K562 (cell line): ENCODE data around the gene ZDHHC5. TPM values are rescaled to one million over a fixed set of nuclear protein-coding genes. Genes with fewer than 3 reads are reported as not detected.

Experiments used
- KLF1 ChIP-seq: fragments of 450-650 bp; IDR thresholded peaks from 2 replicates; pipeline ENCODE4 v1.6.1; 2016; ENCODE audit warnings: missing genetic modification characterization, missing compliant biosample characterization
- MTA2 ChIP-seq: fragments of 450-650 bp; IDR thresholded peaks from 2 replicates; pipeline ENCODE4 v1.6.1; 2016; ENCODE audit warnings: low read depth
- NCOR1 ChIP-seq: fragments of 450-650 bp; IDR thresholded peaks from 2 replicates; pipeline ENCODE4 v1.6.1; 2016; ENCODE audit warnings: mild to moderate bottlenecking, moderate library complexity
- NFIX ChIP-seq: fragments of 250-450 bp; sonication (Bioruptor Pico); IDR thresholded peaks from 2 replicates; pipeline ENCODE4 v1.4.0; 2020; ENCODE audit warnings: low read depth, mild to moderate bottlenecking, moderate library complexity
- NRF1 ChIP-seq, 2 experiments: fragments of 450-650 bp; IDR thresholded peaks in 1 of 2; conservative IDR thresholded peaks in 1 of 2; 2 replicates each; pipeline ENCODE4 v1.6.1; 2014; ENCODE audit warnings: mild to moderate bottlenecking in 2 of 2
- TAF7 ChIP-seq: fragments of 450-650 bp; IDR thresholded peaks from 2 replicates; pipeline ENCODE4 v1.6.1; 2016; ENCODE audit warnings: missing genetic modification characterization, missing compliant biosample characterization
- TOE1 ChIP-seq, 2 experiments: fragments of 450-650 bp in 1 of 2; sonication (generic) in 1 of 2; formaldehyde crosslinking in 1 of 2; IDR thresholded peaks; 2 replicates each; pipeline versions ENCODE4 v1.7.1 to v1.8.0; 2016 to 2022; ENCODE audit warnings: borderline replicate concordance in 2 of 2, mild to moderate bottlenecking in 2 of 2, antibody characterized with exemption in 1 of 2, inconsistent platforms in 1 of 2, low read depth in 1 of 2, missing genetic modification reagents in 1 of 2, moderate library complexity in 1 of 2
- polyA plus RNA-seq, 8 experiments: library from polyadenylated mRNA; depleted of rRNA in 4 of 8; stranded (reverse) in 5 of 8; unstranded in 3 of 8; fragments of >200 nt; fragmentation: Nextera tagmentation in 2 of 8; fragmentation: Illumina TruSeq in 1 of 8; extraction: Ambion mirVana in 2 of 8; extraction: Trizol in 1 of 8; gene quantifications; 2 replicates each; pipeline versions ENCODE4 v1.2.1 to v1.2.3, GENCODE V29; 2011 to 2014; ENCODE audit warnings: inconsistent platforms in 1 of 8, missing spikeins in 1 of 8
- total RNA-seq, 7 experiments: library from RNA; depleted of rRNA in 6 of 7; stranded (reverse); fragments of >200 nt in 6 of 7; fragmentation: Illumina TruSeq in 2 of 7; extraction: Trizol in 2 of 7; gene quantifications; 2 replicates each; pipeline versions ENCODE4 v1.2.1 to v1.2.3, GENCODE V29; 2011 to 2021; ENCODE audit warnings: low replicate concordance in 1 of 7
- TF ChIP-seq, protein P1 (sequence below): sonication (generic); formaldehyde crosslinking; IDR thresholded peaks from 2 replicates; pipeline ENCODE4 v1.9.0; 2022; ENCODE audit warnings: mild to moderate bottlenecking, missing genetic modification reagents
- TF ChIP-seq, protein P2 (sequence below): fragments of 450-650 bp; IDR thresholded peaks from 2 replicates; pipeline ENCODE4 v1.6.1; 2016; ENCODE audit warnings: borderline replicate concordance
- TF ChIP-seq, protein P3 (sequence below): sonication (generic); formaldehyde crosslinking; IDR thresholded peaks from 2 replicates; pipeline ENCODE4 v1.8.1; 2023; ENCODE audit warnings: mild to moderate bottlenecking, missing genetic modification reagents
- TF ChIP-seq, protein P4 (sequence below): sonication (generic); formaldehyde crosslinking; IDR thresholded peaks from 2 replicates; pipeline ENCODE4 v1.8.0; 2022; ENCODE audit warnings: mild to moderate bottlenecking, missing genetic modification reagents
- TF ChIP-seq, protein P5 (sequence below): sonication (generic); IDR thresholded peaks from 2 replicates; pipeline ENCODE4 v1.6.1; 2016
- TF ChIP-seq, protein P6 (sequence below): fragments of 250-450 bp; sonication (Bioruptor Pico); IDR thresholded peaks from 2 replicates; pipeline ENCODE4 v1.6.1; 2021; ENCODE audit warnings: mild to moderate bottlenecking
- TF ChIP-seq, protein P7 (sequence below): fragments of 450-650 bp; formaldehyde crosslinking; IDR thresholded peaks from 2 replicates; pipeline ENCODE4 v1.4.0; 2020; ENCODE audit warnings: mild to moderate bottlenecking

The ZDHHC5 gene
- total and polyA plus RNA-seq, 9 of the 15 experiments (the other 6 are each of a cell fraction or from before 2014, with no cell fraction given), result 3.8 to 64.2 (median 35.9) TPM

DNA sequence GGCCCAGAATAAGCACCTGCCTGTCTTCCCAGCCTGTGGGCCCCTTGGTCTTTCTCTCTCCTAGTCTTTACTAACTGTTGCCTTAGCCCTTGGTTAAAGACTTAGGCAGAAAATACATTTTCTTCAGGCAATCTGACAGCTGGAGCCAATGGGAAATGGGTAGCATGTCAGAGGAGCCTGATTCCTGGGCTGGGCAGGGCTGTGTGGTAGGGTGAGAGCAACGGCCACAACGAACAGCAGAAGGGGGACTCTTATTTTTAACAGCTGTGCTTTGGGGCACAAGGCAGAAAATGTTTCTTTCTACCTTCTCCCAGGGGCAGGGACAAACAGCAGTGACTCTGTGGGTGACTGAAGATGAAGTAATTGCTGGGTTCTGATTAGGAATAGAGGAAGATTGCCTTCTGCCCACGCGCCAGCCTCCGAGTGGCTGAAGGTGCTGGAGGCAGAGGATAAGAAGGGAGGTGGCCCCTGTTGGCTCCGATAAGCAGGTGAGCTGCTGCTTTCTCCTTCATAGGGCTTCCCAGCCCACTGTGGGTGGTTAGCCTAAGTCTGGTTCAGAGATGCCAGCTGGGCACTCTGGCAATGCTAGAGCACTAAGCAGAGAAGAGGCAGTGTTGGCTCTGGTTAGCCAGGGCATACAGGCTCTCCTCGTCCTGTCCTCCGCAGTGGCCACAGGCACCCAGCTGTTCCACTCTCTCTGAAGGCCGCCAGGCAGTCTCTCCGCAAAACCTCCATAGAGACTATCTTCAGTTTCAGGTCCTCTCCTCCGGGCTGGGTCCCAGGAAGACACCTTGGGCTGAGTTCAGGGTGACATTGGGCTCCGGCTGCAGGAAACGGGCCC is 19.7 kb upstream of the ZDHHC5 start (continued):
- TF ChIP-seq, protein P1, sequence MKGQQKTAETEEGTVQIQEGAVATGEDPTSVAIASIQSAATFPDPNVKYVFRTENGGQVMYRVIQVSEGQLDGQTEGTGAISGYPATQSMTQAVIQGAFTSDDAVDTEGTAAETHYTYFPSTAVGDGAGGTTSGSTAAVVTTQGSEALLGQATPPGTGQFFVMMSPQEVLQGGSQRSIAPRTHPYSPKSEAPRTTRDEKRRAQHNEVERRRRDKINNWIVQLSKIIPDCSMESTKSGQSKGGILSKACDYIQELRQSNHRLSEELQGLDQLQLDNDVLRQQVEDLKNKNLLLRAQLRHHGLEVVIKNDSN, result no peak
- TF ChIP-seq, protein P2, sequence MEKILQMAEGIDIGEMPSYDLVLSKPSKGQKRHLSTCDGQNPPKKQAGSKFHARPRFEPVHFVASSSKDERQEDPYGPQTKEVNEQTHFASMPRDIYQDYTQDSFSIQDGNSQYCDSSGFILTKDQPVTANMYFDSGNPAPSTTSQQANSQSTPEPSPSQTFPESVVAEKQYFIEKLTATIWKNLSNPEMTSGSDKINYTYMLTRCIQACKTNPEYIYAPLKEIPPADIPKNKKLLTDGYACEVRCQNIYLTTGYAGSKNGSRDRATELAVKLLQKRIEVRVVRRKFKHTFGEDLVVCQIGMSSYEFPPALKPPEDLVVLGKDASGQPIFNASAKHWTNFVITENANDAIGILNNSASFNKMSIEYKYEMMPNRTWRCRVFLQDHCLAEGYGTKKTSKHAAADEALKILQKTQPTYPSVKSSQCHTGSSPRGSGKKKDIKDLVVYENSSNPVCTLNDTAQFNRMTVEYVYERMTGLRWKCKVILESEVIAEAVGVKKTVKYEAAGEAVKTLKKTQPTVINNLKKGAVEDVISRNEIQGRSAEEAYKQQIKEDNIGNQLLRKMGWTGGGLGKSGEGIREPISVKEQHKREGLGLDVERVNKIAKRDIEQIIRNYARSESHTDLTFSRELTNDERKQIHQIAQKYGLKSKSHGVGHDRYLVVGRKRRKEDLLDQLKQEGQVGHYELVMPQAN, result no peak
- TF ChIP-seq, protein P3, sequence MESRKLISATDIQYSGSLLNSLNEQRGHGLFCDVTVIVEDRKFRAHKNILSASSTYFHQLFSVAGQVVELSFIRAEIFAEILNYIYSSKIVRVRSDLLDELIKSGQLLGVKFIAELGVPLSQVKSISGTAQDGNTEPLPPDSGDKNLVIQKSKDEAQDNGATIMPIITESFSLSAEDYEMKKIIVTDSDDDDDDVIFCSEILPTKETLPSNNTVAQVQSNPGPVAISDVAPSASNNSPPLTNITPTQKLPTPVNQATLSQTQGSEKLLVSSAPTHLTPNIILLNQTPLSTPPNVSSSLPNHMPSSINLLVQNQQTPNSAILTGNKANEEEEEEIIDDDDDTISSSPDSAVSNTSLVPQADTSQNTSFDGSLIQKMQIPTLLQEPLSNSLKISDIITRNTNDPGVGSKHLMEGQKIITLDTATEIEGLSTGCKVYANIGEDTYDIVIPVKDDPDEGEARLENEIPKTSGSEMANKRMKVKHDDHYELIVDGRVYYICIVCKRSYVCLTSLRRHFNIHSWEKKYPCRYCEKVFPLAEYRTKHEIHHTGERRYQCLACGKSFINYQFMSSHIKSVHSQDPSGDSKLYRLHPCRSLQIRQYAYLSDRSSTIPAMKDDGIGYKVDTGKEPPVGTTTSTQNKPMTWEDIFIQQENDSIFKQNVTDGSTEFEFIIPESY (CRISPR knock-in tag), result no peak
- TF ChIP-seq, protein P4, sequence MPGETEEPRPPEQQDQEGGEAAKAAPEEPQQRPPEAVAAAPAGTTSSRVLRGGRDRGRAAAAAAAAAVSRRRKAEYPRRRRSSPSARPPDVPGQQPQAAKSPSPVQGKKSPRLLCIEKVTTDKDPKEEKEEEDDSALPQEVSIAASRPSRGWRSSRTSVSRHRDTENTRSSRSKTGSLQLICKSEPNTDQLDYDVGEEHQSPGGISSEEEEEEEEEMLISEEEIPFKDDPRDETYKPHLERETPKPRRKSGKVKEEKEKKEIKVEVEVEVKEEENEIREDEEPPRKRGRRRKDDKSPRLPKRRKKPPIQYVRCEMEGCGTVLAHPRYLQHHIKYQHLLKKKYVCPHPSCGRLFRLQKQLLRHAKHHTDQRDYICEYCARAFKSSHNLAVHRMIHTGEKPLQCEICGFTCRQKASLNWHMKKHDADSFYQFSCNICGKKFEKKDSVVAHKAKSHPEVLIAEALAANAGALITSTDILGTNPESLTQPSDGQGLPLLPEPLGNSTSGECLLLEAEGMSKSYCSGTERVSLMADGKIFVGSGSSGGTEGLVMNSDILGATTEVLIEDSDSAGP (CRISPR knock-in tag), result no peak
- TF ChIP-seq KLF1 (tag) (peak; percentile 87), NRF1 (conservative IDR thresholded peaks at IDR 0.05 in 1 of 2, IDR thresholded peaks at IDR 0.05 in 1 of 2) (peak; percentile 46 to 63; a peak in 3 of 4 replicates), NCOR1 (peak; percentile 98), TOE1 (IDR thresholded peaks at IDR 0.05; ENCODE audit: borderline replicate concordance) (0 out of 2 replicates have a peak, but pooled peaks have one; percentile 17), TOE1 (CRISPR knock-in tag; IDR thresholded peaks at IDR 0.05; ENCODE audit: borderline replicate concordance, low read depth) (no peak), MTA2 (peak; percentile 96), TAF7 (tag) (no peak), NFIX (CRISPR knock-in tag) (no peak)
- TF ChIP-seq, protein P5, sequence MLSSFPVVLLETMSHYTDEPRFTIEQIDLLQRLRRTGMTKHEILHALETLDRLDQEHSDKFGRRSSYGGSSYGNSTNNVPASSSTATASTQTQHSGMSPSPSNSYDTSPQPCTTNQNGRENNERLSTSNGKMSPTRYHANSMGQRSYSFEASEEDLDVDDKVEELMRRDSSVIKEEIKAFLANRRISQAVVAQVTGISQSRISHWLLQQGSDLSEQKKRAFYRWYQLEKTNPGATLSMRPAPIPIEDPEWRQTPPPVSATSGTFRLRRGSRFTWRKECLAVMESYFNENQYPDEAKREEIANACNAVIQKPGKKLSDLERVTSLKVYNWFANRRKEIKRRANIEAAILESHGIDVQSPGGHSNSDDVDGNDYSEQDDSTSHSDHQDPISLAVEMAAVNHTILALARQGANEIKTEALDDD, result peak; percentile 54; the same call in 1 of the 2 replicates
- TF ChIP-seq, protein P6, sequence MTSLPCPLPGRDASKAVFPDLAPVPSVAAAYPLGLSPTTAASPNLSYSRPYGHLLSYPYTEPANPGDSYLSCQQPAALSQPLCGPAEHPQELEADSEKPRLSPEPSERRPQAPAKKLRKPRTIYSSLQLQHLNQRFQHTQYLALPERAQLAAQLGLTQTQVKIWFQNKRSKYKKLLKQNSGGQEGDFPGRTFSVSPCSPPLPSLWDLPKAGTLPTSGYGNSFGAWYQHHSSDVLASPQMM (CRISPR knock-in tag), result no peak
- TF ChIP-seq, protein P7, sequence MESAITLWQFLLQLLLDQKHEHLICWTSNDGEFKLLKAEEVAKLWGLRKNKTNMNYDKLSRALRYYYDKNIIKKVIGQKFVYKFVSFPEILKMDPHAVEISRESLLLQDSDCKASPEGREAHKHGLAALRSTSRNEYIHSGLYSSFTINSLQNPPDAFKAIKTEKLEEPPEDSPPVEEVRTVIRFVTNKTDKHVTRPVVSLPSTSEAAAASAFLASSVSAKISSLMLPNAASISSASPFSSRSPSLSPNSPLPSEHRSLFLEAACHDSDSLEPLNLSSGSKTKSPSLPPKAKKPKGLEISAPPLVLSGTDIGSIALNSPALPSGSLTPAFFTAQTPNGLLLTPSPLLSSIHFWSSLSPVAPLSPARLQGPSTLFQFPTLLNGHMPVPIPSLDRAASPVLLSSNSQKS (CRISPR knock-in tag), result no peak
